Measurements from ENCODE around the gene ITPRIP.

Gene ITPRIP

GRCh38 chr10:104274762-104275721, 63.2 kb downstream of the ITPRIP start:
- DNase-seq, result peak; percentile 82

- DNase-seq, result no peak
Measured at GRCh38 chr10:104273899-104274575, 64.2 kb downstream of the ITPRIP start.

- DNase-seq, result no peak
Measured at GRCh38 chr10:104273286-104273685, 65.0 kb downstream of the ITPRIP start.

GRCh38 chr10:104268713-104269645, 69.3 kb downstream of the ITPRIP start, which contains the start of gene GSTO2:
GSTO2 (plus strand) TSS chr10:104269184; CDS start chr10:104274916, 5,732 bp downstream.
- DNase-seq, result peak; percentile 97

GRCh38 chr10:104268405-104268712, 69.9 kb downstream of the ITPRIP start:
- no peak for DNase-seq

- DNase-seq, result no peak
Measured at GRCh38 chr10:104267721-104268404, 70.4 kb downstream of the ITPRIP start.

- DNase-seq, result no peak
Measured at GRCh38 chr10:104264783-104265182, 73.5 kb downstream of the ITPRIP start.

- no peak for DNase-seq
Measured at GRCh38 chr10:104262055-104262454, 76.2 kb downstream of the ITPRIP start.

GRCh38 chr10:104260775-104261115, 77.5 kb downstream of the ITPRIP start:
- no peak for DNase-seq

- no peak for DNase-seq
Measured at GRCh38 chr10:104259999-104260774, 78.1 kb downstream of the ITPRIP start.

Measured in retina (tissue), 1 donor.